SW480 (cell line): Measurements from ENCODE around the gene SCN4B.
"Not testable (repeated sequence)": the region's sequence is repeated elsewhere in the genome, so short reads cannot be mapped to it uniquely, and the experiment has no call there.

Source experiments
- DNase-seq: peaks from one replicate; pipeline ENCODE4 v3.0.0-alpha.2; 2016; ENCODE audit warnings: low spot score

Gene SCN4B, protein sequence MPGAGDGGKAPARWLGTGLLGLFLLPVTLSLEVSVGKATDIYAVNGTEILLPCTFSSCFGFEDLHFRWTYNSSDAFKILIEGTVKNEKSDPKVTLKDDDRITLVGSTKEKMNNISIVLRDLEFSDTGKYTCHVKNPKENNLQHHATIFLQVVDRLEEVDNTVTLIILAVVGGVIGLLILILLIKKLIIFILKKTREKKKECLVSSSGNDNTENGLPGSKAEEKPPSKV

DNA sequence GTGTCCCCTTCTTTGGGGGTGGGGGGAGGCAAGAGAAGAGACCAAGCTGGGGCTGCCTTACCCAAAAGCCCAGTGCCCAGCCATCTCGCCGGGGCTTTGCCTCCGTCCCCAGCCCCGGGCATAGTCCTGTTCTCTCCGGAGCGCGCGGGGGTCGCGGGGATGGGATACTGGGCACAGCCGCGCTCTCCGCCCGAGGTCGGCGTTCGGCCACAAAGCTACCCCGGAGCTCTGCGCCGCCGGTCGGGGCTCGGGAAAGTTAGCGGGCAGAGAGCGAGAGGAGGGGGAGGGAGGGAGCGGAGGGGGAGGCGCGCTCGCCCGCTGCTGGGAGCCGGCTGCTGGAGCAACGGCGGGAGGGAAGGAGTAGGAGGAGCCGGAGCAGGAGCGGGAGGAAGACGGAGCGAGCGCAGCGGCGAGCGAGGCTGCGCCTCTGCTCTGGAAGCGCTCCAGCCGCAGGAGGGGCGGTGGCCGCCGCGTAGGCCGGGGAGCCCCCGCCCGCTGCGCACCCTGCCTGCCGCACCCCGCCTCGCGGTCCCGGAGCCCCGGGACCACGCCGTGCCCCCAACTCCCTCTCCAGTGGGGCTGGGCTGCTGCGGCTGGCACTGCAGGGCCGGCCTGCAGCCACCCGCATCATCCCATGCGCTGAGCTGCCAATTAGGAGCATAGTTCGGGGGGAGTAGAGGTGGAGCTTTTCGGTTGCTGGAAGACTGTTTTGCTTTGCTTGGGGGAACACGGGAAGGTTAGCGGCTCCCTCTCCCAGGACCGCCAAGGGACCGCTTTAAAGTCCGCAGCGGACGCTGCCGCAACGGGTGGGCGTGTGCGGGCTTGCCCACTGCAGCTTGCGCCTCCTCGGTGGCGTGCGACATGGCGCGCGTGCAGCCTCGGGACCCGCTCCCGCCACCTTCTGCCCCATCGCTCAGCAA lies at the start of gene SCN4B:
TSS of gene SCN4B (minus strand) at position 272 of the 920 bp plus-strand sequence. CDS start at position 122, 150 bp downstream.
- peak; percentile 57 for DNase-seq

DNA sequence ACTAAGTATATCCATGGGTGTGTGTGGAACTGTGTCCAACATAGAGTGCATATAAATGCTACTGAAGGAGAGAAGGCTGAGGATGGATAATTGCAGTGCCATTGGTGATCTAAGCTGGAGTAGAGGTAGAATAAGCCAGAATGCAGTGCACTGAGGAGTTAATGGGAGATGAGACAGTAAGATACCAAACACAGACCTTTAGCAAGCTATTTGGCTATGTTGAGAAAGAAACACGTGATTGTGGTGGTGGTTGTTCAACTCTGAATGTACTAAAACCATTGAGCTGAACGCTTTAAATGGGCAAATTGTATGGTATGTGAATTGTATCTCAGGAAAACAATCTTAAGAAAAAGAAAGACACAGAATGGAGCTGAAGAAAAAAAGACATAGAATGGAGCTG lies 49.3 kb upstream of the SCN4B start:
- DNase-seq, result no peak

DNA sequence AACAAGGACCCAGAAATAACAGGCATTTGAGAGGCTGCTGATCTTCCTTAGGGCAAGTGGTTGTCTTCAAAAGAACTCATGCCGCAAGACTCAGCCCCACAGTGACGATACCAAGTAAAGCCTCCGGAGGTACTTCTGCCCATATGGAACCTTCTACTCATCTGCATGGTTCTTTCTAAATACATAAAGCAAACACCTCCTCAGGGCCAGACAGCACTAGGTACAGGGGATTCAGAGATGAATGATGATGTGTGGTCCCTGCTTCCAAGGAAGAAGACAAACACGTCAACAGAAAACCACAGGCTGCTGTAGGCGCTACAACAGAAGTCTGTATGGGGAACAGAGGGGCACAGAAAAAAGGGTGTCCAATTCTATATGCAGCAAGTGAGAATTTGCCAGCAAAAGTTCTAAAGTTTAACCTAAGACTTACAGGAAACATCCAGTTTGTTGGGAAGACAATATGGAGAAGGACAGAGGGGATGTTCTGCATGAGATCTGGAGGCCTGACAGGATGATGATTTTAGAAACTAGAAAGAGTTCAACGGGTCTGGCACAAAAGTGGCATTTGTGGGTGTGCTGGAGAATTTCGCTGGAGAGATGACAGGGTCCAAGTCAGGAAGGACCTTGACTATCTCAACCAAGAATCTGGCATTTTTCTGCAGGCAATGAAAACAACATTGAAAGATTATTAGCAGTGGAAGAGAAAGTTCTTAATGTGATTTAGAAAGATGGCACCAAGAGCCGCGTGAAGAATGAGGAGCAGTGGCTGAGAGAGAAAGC lies 48.5 kb upstream of the SCN4B start:
- DNase-seq, result no peak

DNA sequence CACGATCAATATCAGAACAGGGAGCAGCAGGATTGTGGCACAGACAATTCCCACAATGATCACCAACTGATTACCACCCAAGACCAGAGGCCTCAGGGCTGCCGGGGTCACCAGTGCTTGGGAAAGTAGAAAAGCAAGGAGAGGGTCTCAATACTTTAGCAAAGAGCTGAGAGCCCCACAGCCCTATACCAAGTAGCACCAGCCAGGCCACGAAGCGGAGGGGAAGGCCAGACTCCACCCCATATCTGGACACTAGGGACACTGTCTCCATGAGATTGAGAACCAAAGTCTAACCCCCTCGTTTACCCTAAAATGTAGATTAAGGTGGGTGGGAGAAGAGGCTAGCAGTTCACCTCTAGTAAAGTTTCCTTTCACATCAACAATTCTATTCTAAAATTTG lies 47.9 kb upstream of the SCN4B start:
- no peak for DNase-seq

DNA sequence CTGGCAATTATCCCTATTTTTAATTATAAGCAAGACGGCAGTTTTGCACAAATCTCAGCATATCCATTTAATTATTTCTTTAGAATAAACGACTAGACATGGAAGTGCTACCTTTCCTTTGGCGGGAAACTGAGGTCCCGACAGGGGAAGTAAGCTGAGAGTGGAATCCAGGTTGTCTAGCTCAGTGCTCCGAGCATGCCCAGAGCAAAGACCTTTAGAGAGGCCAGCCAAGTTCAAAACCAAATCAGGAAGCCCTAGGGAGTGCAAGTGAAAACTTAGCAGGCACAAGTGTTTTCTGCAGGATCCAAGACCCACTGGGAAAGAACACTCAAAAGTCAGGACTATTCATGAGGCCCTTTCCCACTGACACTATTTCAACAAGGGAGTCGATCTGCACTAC lies 46.5 kb upstream of the SCN4B start:
- DNase-seq, result no peak

DNA sequence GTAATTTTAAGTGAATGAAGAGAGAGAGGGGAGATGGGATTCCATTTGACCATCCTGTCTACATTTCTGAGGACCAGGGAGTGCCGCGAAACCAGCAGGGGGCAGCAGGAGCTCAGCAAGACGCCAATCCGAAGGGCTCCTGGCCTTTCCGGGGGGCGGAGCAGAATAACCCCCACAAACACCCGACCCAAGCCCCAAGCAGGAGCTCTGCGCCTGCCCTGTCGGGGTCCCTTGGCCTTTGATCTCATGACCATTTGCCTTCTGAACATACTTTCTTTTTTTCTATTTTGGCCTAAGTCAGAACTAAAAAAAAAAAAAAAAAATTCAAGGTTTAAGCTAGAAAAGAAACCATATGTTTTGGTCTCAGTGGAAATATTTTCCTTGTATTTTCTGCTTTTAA lies 45.7 kb upstream of the SCN4B start:
- peak; percentile 69 for DNase-seq

DNA sequence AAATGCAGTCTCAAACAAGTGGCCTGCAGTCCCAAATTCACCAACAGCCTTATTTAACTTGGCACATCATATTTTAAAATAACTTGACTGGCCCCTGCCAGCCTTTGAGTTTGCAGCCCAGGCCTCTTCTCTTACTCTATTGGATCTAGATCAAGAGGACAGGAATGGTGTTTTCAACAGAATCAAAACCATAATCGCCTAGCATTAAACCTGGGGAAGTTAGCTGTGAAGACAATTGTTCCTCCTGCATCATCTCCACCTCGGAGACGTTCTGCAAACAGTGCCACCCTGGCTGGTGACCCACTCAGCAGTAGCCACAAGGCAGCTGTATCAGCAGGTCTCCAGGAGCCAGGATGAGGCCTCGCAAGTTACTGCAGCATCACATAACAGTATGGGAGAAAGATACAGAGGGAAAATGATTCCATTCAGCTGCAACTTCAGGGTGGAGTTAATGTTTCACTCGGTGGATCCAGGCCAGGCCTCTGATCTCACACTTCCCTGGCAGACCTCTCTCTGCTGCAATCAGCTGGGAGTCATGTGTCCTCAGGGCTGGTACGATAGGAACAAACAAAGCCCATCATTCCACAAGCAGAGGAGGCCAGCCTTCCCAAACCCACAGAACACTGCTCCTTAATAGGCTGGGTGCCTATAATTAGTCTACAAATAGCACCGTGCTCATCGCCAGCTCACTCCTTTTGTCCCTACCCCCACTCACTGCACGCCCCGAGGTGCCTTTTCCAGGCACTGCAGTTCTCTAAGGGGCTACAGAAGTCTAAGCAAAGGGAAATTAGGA lies 42.4 kb upstream of the SCN4B start:
- DNase-seq, result peak; percentile 88

DNA sequence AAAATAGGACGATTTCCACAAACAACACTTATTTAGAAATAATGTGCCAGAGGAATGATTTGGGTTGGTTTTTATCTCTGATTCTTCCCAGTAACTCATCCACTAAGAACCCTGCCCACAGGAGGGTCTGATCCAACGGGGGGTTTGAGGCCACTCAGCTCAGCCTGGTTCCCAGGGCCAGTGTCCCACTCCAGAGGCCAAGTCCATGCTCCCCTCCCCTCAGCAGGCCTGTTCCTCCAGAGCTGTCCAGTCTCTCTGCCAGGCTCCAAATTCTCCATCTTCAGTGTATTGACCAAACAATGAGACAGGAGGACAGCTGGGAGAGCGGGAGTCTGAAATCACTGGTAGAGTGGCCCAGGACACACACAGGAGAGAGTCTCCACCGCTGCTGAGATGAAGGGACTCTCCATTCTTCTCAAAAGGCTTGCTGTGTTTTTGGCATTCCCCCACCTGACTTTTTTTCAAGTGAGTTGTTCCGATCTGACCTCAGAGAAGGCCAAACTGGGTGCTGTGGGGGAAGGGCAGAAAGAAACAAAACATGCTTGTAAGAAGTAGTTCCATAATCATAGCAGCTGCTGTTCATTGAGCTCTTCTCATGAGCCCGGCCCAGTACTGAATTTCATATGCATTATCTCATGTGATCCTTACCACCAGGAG lies 41.4 kb upstream of the SCN4B start:
- DNase-seq, result no peak

DNA sequence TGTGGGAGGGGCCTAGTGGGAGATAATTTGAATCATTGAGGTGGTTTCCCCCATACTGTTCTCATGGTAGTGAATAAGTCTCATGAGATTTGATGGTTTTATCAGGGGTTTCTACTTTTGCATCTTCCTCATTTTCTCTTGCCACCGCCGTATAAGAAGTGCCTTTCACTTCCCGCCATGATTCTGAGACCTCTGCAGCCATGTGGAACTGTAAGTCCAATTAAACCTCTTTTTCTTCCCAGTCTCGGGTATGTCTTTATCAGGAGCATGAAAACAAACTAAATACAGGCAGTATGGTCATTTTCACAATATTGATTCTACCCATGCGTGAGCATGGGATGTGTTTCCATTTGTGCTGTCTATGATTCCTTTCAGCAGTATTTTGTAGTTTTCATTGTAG lies 40.2 kb upstream of the SCN4B start:
- DNase-seq, result not testable (repeated sequence)

DNA sequence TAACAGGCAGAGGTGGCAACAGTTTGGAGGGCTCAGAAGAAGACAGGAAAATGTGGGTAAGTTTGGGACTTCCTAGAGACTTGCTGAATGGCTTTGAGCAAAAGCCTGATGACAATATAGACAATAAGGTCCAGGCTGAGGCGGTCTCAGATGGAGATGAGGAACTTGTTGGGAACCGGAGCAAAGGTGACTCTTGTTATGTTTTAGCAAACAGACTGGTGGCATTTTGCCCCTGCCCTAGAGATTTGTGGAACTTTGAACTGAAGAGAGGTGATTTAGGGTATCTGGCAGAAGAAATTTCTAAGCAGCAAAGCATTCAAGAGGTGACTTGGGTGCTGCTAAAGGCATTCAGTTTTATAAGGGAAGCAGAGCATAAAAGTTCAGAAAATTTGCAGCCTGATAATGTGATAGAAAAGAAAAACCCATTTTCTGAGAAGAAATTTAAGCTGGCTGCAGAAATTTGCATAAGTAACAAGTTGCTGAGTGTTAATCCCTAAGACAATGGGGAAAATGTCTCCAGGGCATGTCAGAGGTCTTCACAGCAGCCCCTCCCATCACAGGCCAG lies 38.4 kb upstream of the SCN4B start:
- not testable (repeated sequence) for DNase-seq

DNA sequence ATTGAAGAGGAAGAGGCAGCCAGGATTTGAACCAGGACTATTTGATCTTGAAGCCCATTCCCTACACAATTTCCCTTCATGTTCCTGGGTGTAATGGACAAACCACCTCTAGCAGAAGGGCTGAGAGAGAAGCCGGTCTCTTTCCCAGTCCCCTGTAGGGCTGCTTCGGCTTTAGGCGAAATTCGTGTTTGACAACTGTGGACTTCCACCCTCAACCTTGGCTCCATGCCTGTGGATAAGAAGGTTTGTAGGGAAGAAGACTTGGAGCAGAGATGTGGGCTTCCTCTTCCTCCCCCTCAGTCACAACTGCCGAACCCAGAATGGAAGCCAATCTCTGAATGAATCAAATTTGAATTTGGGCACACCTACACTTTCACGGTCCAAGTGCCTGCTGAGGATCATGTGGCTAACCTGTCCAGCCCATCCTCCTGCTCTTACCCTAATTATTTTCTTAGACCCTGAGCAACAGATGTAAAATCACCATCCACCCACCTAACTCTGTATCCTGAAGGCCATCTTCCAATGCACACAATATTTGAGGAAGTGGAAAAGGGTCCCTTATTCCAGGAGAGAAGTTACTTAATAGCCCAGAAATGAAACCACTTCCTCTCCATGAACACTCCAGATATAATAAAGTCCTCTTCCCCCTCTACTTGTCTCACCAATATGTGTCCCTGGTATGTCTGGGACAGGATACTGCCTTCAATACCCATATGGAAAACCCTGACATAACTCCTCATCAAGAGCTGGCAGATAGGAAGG lies 33.9 kb upstream of the SCN4B start:
- no peak for DNase-seq

DNA sequence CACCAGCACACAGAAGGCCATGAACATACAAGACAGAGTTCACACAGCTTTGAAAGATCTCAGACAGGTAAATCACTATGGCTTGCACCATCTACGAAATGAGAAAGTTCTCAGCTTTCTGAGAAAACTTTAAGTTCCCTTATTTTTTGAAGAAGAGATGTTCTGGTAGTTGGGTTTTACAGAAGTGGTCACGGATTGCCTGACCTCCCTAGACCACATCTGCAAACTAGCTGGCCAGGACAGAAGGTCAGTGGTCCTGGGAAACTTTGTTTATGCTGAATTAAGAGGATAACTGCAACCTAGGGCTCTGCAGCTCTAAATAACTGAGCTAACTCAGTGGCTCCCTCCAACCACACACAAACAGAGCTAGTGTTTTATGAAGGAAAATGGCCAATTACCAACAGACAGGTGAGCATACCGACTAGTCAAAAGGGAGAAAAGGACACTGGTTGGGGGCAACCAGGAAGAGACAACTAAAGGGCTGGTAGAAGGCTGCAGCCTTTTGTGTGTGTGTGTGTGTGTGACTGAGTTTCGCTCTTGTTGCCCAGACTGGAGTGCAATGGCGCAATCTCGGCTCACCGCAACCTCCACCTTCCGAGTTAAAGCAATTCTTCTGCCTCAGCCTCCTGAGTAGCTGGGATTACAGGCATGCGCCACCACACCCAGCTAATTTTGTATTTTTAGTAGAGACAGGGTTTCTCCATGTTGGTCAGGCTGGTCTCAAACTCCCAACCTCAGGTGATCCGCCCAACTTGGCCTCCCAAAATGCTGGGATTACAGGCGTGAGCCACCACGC lies 32.4 kb upstream of the SCN4B start:
- DNase-seq, result no peak

DNA sequence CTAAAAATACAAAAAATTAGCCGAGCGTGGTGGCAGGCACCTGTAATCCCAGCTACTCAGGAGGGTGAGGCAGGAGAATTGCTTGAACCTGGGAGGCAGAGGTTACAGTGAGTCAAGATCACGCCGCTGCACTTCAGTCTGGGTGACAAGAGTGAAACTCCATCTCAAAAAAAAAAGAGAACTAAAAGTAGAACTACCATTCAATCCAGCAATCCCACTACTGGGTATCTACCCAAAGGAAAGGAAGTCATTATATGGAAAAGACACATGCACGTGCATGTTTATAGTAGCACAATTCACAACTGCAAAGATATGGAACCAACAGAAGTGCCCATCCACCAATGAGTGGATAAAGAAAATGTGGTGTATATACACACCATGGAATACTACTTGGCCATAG lies 31.1 kb upstream of the SCN4B start:
- DNase-seq, result not testable (repeated sequence)

DNA sequence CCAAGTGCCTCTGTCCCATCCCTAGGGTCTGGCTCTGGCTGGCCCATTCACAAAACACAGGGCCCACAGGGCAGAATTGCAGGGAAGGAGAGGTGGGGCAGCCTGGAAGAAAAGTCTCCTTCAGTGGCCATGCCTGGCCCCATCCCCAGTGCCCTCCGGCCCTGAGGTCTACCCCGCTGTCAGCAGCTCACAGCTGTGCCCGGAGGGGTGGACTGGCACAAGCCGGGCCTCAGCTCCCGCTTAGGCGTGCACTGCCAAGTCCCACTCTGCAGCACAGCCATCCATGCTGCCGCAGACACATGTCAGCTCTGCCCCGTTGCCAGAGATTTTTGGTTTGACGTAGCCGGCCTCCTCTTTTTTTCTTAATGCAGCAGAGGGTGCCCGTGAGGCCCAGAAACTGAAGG lies 27.7 kb upstream of the SCN4B start:
- peak; percentile 41 for DNase-seq

DNA sequence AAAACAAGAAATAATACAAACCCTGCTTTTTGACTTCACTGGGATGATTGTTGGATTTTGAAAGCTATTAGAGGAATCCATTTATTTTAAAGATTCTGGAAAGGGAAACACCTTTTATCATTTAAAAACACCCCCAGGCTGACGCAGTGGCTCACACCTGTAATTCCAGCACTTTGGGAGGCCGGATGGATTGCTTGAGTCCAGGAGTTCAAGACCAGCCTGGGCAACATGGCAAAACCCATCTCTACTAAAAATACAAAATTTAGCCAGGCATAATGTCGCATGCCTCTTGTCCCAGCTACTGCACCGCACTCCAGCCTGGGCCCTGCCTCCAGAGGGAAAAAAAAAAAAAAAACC lies 24.1 kb upstream of the SCN4B start:
- no peak for DNase-seq

DNA sequence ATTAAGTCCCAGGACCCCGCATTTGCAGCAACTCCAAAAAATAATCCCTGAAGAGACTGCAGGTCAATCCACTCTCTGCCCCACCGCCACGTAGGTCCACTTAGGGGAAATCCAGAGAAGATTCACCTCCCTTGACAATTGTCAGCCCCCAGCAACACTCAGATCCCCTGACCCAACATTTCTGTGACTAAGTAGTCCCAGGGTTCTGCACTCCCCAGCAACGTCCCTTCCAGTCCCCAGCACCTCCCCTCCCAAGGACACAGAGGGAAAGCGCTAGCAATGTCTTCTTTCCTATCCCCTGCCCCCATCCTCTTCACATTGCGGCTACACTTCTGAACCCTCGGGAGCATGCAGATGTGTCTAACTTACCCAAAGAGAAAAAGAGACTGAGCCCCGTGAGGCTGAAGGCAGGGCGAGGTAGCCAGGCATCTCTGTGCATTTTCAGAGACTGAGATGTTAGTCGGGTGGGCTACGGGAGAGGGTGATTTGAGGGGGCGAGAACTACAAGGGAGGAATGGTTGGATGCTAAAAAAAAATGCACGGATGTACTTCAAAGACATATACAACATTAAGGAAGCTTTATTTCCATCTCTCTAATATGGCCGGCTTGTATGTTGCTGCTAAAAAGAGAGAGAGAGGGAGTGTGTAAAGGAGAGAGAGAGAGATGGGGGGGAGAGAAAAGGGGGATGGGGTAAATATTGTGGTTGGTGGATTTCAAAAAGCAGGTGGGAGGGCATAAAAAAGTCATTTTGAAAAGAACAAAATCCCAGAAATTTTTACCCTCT lies 23.6 kb upstream of the SCN4B start, which contains the start of gene SCN2B:
TSS of gene SCN2B (minus strand) at position 647 of the 785 bp plus-strand sequence. CDS start at position 439, 208 bp downstream.
- DNase-seq, result peak; percentile 31

DNA sequence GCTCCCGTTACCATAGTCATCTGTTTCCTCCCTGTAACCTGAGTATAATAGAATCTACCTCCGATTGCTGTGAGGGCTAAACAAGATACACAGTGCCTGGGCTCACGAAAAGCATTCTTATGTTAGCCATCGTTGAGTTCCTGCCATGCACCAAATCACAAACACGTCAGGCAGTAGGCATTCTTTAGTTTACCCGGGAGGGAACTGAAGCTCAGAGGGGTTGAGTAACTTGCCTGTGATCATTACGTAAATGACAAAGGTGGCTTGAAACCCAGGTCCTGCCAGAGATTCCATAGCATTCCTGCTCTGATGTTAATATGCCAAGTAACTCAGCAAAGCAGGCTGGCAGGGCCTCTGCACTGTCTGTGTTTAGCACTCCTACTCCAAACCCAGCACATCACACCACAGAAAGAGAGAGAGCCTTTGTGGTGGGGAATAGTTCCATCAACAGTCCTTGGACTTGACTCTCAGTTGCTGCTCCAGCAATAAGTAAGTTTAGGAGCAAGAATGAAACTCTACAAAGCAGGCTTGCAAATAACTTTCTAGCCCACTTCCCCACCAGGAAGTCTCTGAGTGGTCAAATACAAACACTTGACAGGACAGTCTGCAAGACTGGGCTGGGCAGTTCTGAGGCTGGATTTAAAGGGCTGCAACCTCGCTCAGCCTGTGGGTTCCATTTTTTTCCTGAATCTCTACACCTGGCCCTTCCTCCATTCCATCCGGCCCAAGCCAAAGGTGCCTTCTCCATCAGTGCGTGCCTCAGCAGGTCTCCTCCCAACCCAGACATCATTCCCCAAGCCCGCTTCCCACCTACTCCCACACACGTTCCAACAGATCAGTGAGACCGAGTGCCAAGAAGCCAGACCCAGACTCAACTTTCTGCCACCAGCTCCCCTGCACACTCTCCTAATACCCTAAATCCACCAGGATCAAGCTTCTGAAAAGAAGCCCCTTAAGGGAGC lies 22.7 kb upstream of the SCN4B start:
- no peak for DNase-seq
